ENCODE data around the gene ABCA6. TPM values are rescaled to one million over a fixed set of nuclear protein-coding genes. Genes with fewer than 3 reads are reported as not detected.
A peak's percentile ranks its signal among the peaks of the same experiment; 100 is the strongest.

The ABCA6 gene
- total RNA-seq, 2 donors from 2014 or later = 30.6 to 42.2 TPM

GRCh38 chr17:69143151-69143550, 1.5 kb upstream of the ABCA6 start:
- intact Hi-C loops (cut with DNase I) = no loop called here
- ATAC-seq = no peak
- DNase-seq = no peak

GRCh38 chr17:69142175-69142802, 594 bp upstream of the ABCA6 start:
- DNase-seq (no peak), ATAC-seq (peak in 1 of 2 donors; percentile 68)
- intact Hi-C loops (cut with DNase I) = no loop called here

GRCh38 chr17:69134112-69134511, 7.6 kb downstream of the ABCA6 start:
- intact Hi-C loops (cut with DNase I) = no loop called here
- ATAC-seq = no peak
- DNase-seq = no peak

- no peak for DNase-seq
- no peak for ATAC-seq
- intact Hi-C loops (cut with DNase I) = no loop called here
Observed at GRCh38 chr17:69130627-69131296, 10.9 kb downstream of the ABCA6 start.

GRCh38 chr17:69123626-69124025, 18.1 kb downstream of the ABCA6 start:
- ATAC-seq (no peak), DNase-seq (no peak)
- intact Hi-C loops (cut with DNase I) = no loop called here

GRCh38 chr17:69122065-69122464, 19.6 kb downstream of the ABCA6 start:
- DNase-seq (no peak), ATAC-seq (no peak)
- intact Hi-C loops (cut with DNase I) = no loop called here

GRCh38 chr17:69117855-69118784, 23.6 kb downstream of the ABCA6 start:
- no peak for DNase-seq
- intact Hi-C loops (cut with DNase I) = no loop called here
- peak; percentile 38 to 41 for ATAC-seq

- no peak for ATAC-seq
- intact Hi-C loops (cut with DNase I) = no loop called here
- no peak for DNase-seq
Observed at GRCh38 chr17:69111794-69112193, 29.9 kb downstream of the ABCA6 start.

- no peak for ATAC-seq
- intact Hi-C loops (cut with DNase I) = no loop called here
Observed at GRCh38 chr17:69105907-69106730, 35.6 kb downstream of the ABCA6 start.

GRCh38 chr17:69103557-69104233, 38.0 kb downstream of the ABCA6 start:
- intact Hi-C loops (cut with DNase I) = no loop called here
- no peak for DNase-seq
- ATAC-seq = no peak

More at GRCh38 chr17:69105907-69106730, 35.6 kb downstream of the ABCA6 start:
- no peak for DNase-seq

GRCh38 chr17:69098625-69099024, 43.1 kb downstream of the ABCA6 start:
- no peak for ATAC-seq
- intact Hi-C loops (cut with DNase I) = no loop called here
- DNase-seq = no peak

GRCh38 chr17:69096541-69096940, 45.2 kb downstream of the ABCA6 start:
- no peak for ATAC-seq
- no peak for DNase-seq
- intact Hi-C loops (cut with DNase I) = no loop called here

- intact Hi-C loops (cut with DNase I) = no loop called here
Observed at GRCh38 chr17:69093995-69094394, 47.7 kb downstream of the ABCA6 start.

GRCh38 chr17:69093279-69093789, 48.4 kb downstream of the ABCA6 start:
- intact Hi-C loops (cut with DNase I) = no loop called here
- DNase-seq (no peak), ATAC-seq (peak in 1 of 2 donors; percentile 21)

More at GRCh38 chr17:69093995-69094394, 47.7 kb downstream of the ABCA6 start:
- no peak for ATAC-seq
- DNase-seq = no peak

GRCh38 chr17:69090365-69090764, 51.3 kb downstream of the ABCA6 start:
- ATAC-seq (no peak), DNase-seq (no peak)
- intact Hi-C loops (cut with DNase I) = no loop called here

GRCh38 chr17:69088643-69089200, 53.0 kb downstream of the ABCA6 start:
- intact Hi-C loops (cut with DNase I) = no loop called here
- ATAC-seq (no peak), DNase-seq (no peak)

GRCh38 chr17:69086641-69087040, 55.1 kb downstream of the ABCA6 start:
- ATAC-seq = no peak

GRCh38 chr17:69084911-69085310, 56.8 kb downstream of the ABCA6 start:
- intact Hi-C loops (cut with DNase I) = no loop called here
- DNase-seq (no peak), ATAC-seq (no peak)

More at GRCh38 chr17:69086641-69087040, 55.1 kb downstream of the ABCA6 start:
- intact Hi-C loops (cut with DNase I) = no loop called here
- DNase-seq = no peak

Data from left cardiac atrium (tissue), 4 donors.